GM06990 (cell line): ENCODE measurements around the gene PLCB4.

Experiments used
- DNase-seq: peaks from one replicate; pipeline ENCODE4 v3.0.0-alpha.2; 2011; ENCODE audit not compliant: insufficient read length; ENCODE audit errors: extremely low read depth
- H3K27me3 ChIP-seq: replicated peaks from 2 replicates; pipeline ENCODE4 v1.6.0; 2011; ENCODE audit warnings: low read length; ENCODE audit not compliant: control insufficient read depth, insufficient read depth
- H3K36me3 ChIP-seq: 2 replicates; pipeline ENCODE4 v1.5.1; 2011; ENCODE audit warnings: low read length; ENCODE audit not compliant: control insufficient read depth, insufficient read depth
- H3K4me3 ChIP-seq: replicated peaks from 2 replicates; pipeline ENCODE4 v1.5.1; 2011; ENCODE audit warnings: low read depth, mild to moderate bottlenecking, control low read depth, low read length
- TF ChIP-seq, protein P1 (sequence below): IDR thresholded peaks from 2 replicates; pipeline ENCODE4 v1.5.1; 2011; ENCODE audit warnings: low read length, control low read depth, mild to moderate bottlenecking, inconsistent platforms; ENCODE audit not compliant: insufficient read depth, poor library complexity, severe bottlenecking

Gene PLCB4

DNA sequence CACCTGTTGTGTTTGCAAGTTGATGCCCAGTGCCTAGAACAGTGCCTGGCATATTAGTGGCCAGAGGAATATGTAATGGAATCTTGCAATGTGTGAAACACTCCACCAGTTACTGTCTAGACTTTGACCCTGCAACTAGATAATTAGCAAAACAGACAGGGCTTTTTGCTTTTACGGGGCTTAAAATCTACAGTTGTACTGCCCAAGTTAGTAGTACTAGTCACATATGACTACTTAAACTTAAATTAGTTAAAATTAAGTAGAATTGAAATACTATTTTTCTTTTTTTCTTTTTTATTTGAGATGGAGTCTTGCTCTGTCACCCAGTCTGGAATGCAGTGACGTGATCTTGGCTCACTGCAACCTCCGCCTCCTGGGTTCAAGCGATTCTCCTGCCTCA lies 44.3 kb upstream of the PLCB4 start:
- TF ChIP-seq, protein P1, sequence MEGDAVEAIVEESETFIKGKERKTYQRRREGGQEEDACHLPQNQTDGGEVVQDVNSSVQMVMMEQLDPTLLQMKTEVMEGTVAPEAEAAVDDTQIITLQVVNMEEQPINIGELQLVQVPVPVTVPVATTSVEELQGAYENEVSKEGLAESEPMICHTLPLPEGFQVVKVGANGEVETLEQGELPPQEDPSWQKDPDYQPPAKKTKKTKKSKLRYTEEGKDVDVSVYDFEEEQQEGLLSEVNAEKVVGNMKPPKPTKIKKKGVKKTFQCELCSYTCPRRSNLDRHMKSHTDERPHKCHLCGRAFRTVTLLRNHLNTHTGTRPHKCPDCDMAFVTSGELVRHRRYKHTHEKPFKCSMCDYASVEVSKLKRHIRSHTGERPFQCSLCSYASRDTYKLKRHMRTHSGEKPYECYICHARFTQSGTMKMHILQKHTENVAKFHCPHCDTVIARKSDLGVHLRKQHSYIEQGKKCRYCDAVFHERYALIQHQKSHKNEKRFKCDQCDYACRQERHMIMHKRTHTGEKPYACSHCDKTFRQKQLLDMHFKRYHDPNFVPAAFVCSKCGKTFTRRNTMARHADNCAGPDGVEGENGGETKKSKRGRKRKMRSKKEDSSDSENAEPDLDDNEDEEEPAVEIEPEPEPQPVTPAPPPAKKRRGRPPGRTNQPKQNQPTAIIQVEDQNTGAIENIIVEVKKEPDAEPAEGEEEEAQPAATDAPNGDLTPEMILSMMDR = no peak
- H3K27me3 ChIP-seq = no peaks in the 10 kb centered on the region
- no peak for DNase-seq

DNA sequence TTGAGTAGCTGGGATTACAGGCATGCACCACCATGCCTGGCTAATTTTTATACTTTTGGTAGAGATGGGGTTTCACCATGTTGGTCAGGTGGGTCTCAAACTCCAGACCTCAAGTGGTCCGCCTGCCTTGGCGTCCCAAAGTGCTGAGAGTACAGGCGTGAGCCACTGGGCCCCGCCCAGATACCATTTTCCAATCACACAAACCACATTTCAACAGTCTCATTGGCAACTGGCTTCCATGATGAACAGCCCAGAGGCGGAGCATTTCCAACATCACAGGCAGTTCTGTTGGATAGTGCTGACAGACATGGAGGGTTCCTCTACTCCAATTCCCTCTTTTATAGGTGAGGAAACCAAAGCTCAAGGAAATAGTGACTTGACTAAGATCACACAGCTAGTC lies 43.9 kb upstream of the PLCB4 start:
- TF ChIP-seq, protein P1 = no peak
- Histone ChIP-seq H3K36me3 (no peaks in the 10 kb centered on the region), H3K27me3 (no peaks in the 10 kb centered on the region), H3K4me3 (no peak overlapping the region)
- DNase-seq = no peak

More for the DNA sequence above, 44.3 kb upstream of the PLCB4 start:
- Histone ChIP-seq H3K36me3 (no peaks in the 10 kb centered on the region), H3K4me3 (no peak overlapping the region)

DNA sequence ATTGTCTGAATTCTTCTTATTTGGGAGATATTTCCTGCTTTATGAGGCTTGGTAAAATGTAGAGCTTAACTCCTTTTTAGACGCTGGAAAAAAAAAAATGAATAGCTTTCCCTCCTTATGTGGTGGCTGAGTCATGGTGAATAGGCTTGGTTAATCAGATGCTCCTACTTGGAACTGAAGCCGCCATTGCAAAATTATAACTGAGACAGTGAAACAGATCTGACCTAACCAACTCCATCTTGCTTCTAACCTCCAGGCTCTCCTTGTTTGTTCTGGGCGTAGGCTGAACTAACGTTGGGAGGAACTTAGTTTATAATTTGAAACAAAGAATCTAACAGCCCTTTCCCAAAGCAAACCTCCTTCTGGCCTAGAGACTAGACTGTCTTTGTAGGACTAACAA lies 43.2 kb upstream of the PLCB4 start:
- Histone ChIP-seq H3K36me3 (no peaks in the 10 kb centered on the region), H3K27me3 (no peaks in the 10 kb centered on the region), H3K4me3 (no peak overlapping the region)
- TF ChIP-seq, protein P1 = no peak
- DNase-seq = no peak

DNA sequence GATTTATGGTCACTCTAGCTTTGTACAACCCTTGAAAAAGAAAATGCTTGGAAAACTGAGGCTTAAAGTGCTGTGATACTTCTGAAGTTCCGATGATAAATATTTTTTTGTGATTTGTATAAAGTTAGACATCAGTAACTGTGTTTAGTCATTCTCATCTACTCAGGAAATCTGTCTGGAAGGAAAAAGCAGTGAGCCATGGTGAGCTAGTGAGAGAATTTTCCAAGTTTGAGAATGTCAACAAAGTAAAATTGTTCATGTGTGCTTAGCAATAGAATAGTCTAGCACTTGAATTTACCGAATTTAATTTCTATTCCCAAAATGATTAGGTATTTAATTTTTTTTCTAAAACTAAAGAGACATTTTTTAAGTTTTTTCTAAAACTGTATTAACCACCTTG lies 41.3 kb upstream of the PLCB4 start:
- Histone ChIP-seq H3K36me3 (no peaks in the 10 kb centered on the region), H3K4me3 (no peak overlapping the region), H3K27me3 (no peaks in the 10 kb centered on the region)
- no peak for DNase-seq
- TF ChIP-seq, protein P1 = no peak

DNA sequence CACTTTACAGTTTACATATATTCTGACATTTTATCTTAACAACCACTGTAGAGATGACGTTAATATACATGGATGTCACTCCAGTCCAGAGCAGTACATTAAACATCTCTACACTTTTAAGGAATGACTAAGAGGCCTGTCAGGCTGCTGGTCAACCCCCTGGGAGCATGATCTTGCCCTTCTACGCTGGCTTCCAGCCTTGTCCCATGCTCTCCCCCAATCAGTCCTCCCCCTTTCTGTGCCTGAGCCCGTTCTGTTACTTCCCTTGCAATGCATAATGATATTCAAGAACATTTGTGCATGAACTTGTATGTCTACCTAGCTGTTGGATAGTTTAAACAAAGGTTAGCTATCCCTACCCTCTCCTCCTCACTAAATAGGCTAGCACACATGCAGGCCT lies 40.5 kb upstream of the PLCB4 start:
- H3K4me3 ChIP-seq = no peak overlapping the region
- no peaks in the 10 kb centered on the region for H3K36me3 ChIP-seq
- no peak for DNase-seq
- TF ChIP-seq, protein P1 = no peak
- no peaks in the 10 kb centered on the region for H3K27me3 ChIP-seq

DNA sequence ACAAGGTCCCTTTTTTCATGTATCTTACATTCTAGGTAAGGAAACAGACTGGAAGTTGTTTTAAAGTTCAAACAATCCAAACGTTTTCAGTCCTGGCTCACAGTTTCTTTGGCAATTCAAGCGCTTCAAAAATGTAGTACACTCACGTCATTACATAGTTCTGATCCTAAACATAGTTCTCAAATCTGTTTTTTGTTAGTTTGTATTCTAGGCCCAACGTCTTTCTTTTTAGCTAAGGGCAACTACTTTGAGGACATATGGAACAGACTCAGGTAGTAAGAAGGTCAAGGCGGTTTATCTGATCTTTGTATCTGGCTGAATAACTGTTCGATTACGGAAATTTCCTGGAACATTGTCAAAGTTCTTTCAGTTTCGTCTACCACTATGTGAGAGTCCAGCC lies 36.9 kb upstream of the PLCB4 start:
- Histone ChIP-seq H3K4me3 (no peak overlapping the region), H3K36me3 (no peaks in the 10 kb centered on the region), H3K27me3 (no peaks in the 10 kb centered on the region)
- no peak for DNase-seq
- TF ChIP-seq, protein P1 = no peak
